ENCODE data around the gene DSC1.

The DSC1 gene

GRCh38 chr18:31171144-31171839 is 8.6 kb upstream of the DSC1 start:
- no peak for DNase-seq (ENCODE audit: extremely low read depth, low read depth)
- no peak for TF ChIP-seq CTCF (IDR thresholded peaks at IDR 0.05; ENCODE audit: low read depth, low read length)

- no peak for DNase-seq (ENCODE audit: extremely low read depth, low read depth)
- no peak for TF ChIP-seq CTCF (IDR thresholded peaks at IDR 0.05; ENCODE audit: low read depth, low read length)
Observed at GRCh38 chr18:31170335-31170734, 7.7 kb upstream of the DSC1 start.

- no peak for DNase-seq (ENCODE audit: extremely low read depth, low read depth)
- no peak for TF ChIP-seq CTCF (IDR thresholded peaks at IDR 0.05; ENCODE audit: low read depth, low read length)
Observed at GRCh38 chr18:31162419-31162793, 250 bp downstream of the DSC1 start.

- DNase-seq (ENCODE audit: extremely low read depth, low read depth), result no peak
- no peak for TF ChIP-seq CTCF (IDR thresholded peaks at IDR 0.05; ENCODE audit: low read depth, low read length)
Observed at GRCh38 chr18:31161757-31162418, 768 bp downstream of the DSC1 start.

- DNase-seq (ENCODE audit: extremely low read depth, low read depth), result no peak
- no peak for TF ChIP-seq CTCF (IDR thresholded peaks at IDR 0.05; ENCODE audit: low read depth, low read length)
Observed at GRCh38 chr18:31156821-31157763, 5.6 kb downstream of the DSC1 start.

GRCh38 chr18:31155498-31155897 is 7.2 kb downstream of the DSC1 start:
- no peak for TF ChIP-seq CTCF (IDR thresholded peaks at IDR 0.05; ENCODE audit: low read depth, low read length)
- DNase-seq (ENCODE audit: extremely low read depth, low read depth), result no peak

- no peak for DNase-seq (ENCODE audit: extremely low read depth, low read depth)
- no peak for TF ChIP-seq CTCF (IDR thresholded peaks at IDR 0.05; ENCODE audit: low read depth, low read length)
Observed at GRCh38 chr18:31154181-31154580, 8.5 kb downstream of the DSC1 start.
